Gastroesophageal sphincter (tissue), 4 donors: Measurements from ENCODE around the gene KCNH1. TPM values are rescaled to one million over a fixed set of nuclear protein-coding genes. Genes with fewer than 3 reads are reported as not detected.

Experiments used
- ATAC-seq: fragments of 150-250 bp; one replicate; pipeline ENCODE4 v1.9.1; 2016; ENCODE audit warnings: mild to moderate bottlenecking, moderate library complexity
- H3K27ac ChIP-seq, 4 donors: fragments of 200-600 bp; sonication (generic) in 3 of 4; 1 replicate in 3 of 4; 2 replicates in 1 of 4; pipeline ENCODE4 v1.5.1; 2016 to 2019
- H3K27me3 ChIP-seq: fragments of 200-600 bp; sonication (generic); one replicate; pipeline ENCODE4 v1.5.1; 2019
- H3K36me3 ChIP-seq, 2 donors: fragments of 200-600 bp; sonication (generic); one replicate each; pipeline ENCODE4 v1.5.1; 2019; ENCODE audit warnings: control low read depth in 1 of 2
- H3K4me1 ChIP-seq, 3 donors: fragments of 200-600 bp; sonication (generic); 1 replicate in 2 of 3; 2 replicates in 1 of 3; pipeline ENCODE4 v1.5.1; 2016 to 2019; ENCODE audit warnings: control low read depth in 2 of 3
- H3K4me3 ChIP-seq, 2 donors: fragments of 200-600 bp; sonication (generic); one replicate each; pipeline ENCODE4 v1.5.1; 2019; ENCODE audit warnings: mild to moderate bottlenecking in 1 of 2, moderate library complexity in 1 of 2
- H3K9me3 ChIP-seq, 3 donors: fragments of 200-600 bp; sonication (generic); one replicate each; pipeline ENCODE4 v1.5.1; 2017 to 2019; ENCODE audit warnings: control low read depth in 2 of 3
- CTCF ChIP-seq, 4 experiments: fragments of 200-600 bp in 2 of 4; fragments of 450-650 bp in 2 of 4; sonication (generic) in 1 of 4; IDR thresholded peaks; one replicate each; pipeline ENCODE4 v1.5.1; 2017 to 2019; ENCODE audit warnings: antibody characterized with exemption in 4 of 4, mild to moderate bottlenecking in 2 of 4, moderate library complexity in 2 of 4
- EP300 ChIP-seq: sonication (generic); formaldehyde crosslinking; IDR thresholded peaks from one replicate; pipeline ENCODE4 v1.6.1; 2017; ENCODE audit warnings: antibody characterized with exemption, mild to moderate bottlenecking
- POLR2A ChIP-seq, 2 donors: fragments of 450-650 bp; IDR thresholded peaks; one replicate each; pipeline ENCODE4 v1.6.1; 2017; ENCODE audit warnings: antibody characterized with exemption in 2 of 2, mild to moderate bottlenecking in 2 of 2, moderate library complexity in 1 of 2
- POLR2AphosphoS5 ChIP-seq: sonication (generic); formaldehyde crosslinking; IDR thresholded peaks from one replicate; pipeline ENCODE4 v1.6.1; 2017; ENCODE audit warnings: antibody characterized with exemption
- WGBS, 2 donors: methylation state at CpG; one replicate each; pipeline ENCODE4 v1.1.5; 2018; ENCODE audit warnings: low coverage in 1 of 2; 5-methylcytosine and 5-hydroxymethylcytosine counted together
- total RNA-seq, 4 donors: library from RNA; depleted of rRNA; stranded (reverse); fragments of >200 nt; gene quantifications; one replicate each; pipeline ENCODE4 v1.1.0, GENCODE V29; 2016

Gene KCNH1
- total RNA-seq, 4 donors from 2014 or later, result 0.15 to 2.3 (median 1.2) TPM

GRCh38 chr1:210777914-210778313, 356.0 kb downstream of the KCNH1 start:
- Histone ChIP-seq H3K36me3 (no peaks in the 10 kb centered on the region), H3K9me3 (no peaks in the 10 kb centered on the region), H3K27ac (no peak overlapping the region), H3K4me3 (no peak overlapping the region), H3K4me1 (peaks cover 0 to 11% (median 0%) of the 10 kb centered on the region in 3 donors), H3K27me3 (no peaks in the 10 kb centered on the region)
- ATAC-seq, result no peak
- TF ChIP-seq POLR2A (IDR thresholded peaks at IDR 0.05), result no peak
- no peak for TF ChIP-seq POLR2AphosphoS5
- no peak for TF ChIP-seq CTCF (IDR thresholded peaks at IDR 0.05)
- no peak for TF ChIP-seq EP300
- WGBS, 2 donors, result 86 to 100% methylated on average over 1 of the region's 2 CpGs

GRCh38 chr1:210776712-210777111, 357.2 kb downstream of the KCNH1 start:
- no peak for TF ChIP-seq POLR2A (IDR thresholded peaks at IDR 0.05)
- TF ChIP-seq EP300, result no peak
- TF ChIP-seq POLR2AphosphoS5, result no peak
- TF ChIP-seq CTCF (IDR thresholded peaks at IDR 0.05), result no peak
- Histone ChIP-seq H3K4me3 (no peak overlapping the region), H3K9me3 (no peaks in the 10 kb centered on the region), H3K27me3 (no peaks in the 10 kb centered on the region), H3K36me3 (no peaks in the 10 kb centered on the region), H3K27ac (no peak overlapping the region), H3K4me1 (peaks cover 0 to 11% (median 0%) of the 10 kb centered on the region in 3 donors)
- ATAC-seq, result no peak
- WGBS, 2 donors, result 59 to 75% methylated on average over 1 to 3 of the region's 3 CpGs

DNA sequence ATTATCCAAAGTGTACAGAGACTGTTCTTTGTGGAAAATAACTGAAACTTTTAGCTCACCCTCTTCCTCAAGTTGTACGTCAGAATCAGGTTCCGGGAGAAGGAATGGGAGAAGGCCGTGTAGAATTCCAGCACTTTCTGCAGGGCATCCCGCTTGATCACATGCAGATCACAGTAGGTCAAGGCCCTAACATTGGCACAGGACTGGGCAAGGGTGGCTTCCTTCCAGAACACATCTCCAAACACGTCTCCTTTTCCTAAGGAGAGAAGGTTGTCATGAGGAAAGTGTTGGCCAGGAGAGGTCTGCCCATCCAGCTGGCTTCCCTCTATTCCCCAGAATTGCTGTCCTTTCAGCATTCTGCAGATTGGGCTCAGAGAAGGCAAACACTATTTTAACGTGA, 358.7 kb downstream of the KCNH1 start:
- Histone ChIP-seq H3K27ac (no peak overlapping the region), H3K27me3 (no peaks in the 10 kb centered on the region), H3K4me3 (no peak overlapping the region), H3K36me3 (no peaks in the 10 kb centered on the region), H3K4me1 (peaks cover 0 to 11% (median 0%) of the 10 kb centered on the region in 3 donors), H3K9me3 (no peaks in the 10 kb centered on the region)
- TF ChIP-seq POLR2A (IDR thresholded peaks at IDR 0.05), result no peak
- no peak for TF ChIP-seq CTCF (IDR thresholded peaks at IDR 0.05)
- TF ChIP-seq EP300, result no peak
- TF ChIP-seq POLR2AphosphoS5, result no peak
- 67 to 84% methylated on average over 5 to 6 of the region's 6 CpGs for WGBS, 2 donors
- ATAC-seq, result no peak

- no peak for ATAC-seq
- Histone ChIP-seq H3K9me3 (no peaks in the 10 kb centered on the region), H3K27me3 (no peaks in the 10 kb centered on the region), H3K27ac (no peak overlapping the region), H3K4me3 (no peak overlapping the region), H3K36me3 (no peaks in the 10 kb centered on the region), H3K4me1 (no peaks in the 10 kb centered on the region)
- 70 to 74% methylated on average over 2 of the region's 2 CpGs for WGBS, 2 donors
- TF ChIP-seq POLR2AphosphoS5, result no peak
- no peak for TF ChIP-seq POLR2A (IDR thresholded peaks at IDR 0.05)
- TF ChIP-seq CTCF (IDR thresholded peaks at IDR 0.05), result no peak
- TF ChIP-seq EP300, result no peak
These were observed 360.5 kb downstream of the KCNH1 start for GRCh38 chr1:210773450-210773849.

- no peaks in the 10 kb centered on the region for H3K36me3 ChIP-seq
- TF ChIP-seq EP300 (no peak), CTCF (IDR thresholded peaks at IDR 0.05) (no peak), POLR2AphosphoS5 (no peak), POLR2A (IDR thresholded peaks at IDR 0.05) (no peak)
- no peaks in the 10 kb centered on the region for H3K9me3 ChIP-seq
- WGBS, 2 donors, result 85 to 92% methylated on average over 4 to 5 of the region's 5 CpGs
- no peak overlapping the region for H3K27ac ChIP-seq
- no peaks in the 10 kb centered on the region for H3K4me1 ChIP-seq
- ATAC-seq, result no peak
- no peaks in the 10 kb centered on the region for H3K27me3 ChIP-seq
- no peak overlapping the region for H3K4me3 ChIP-seq
These were observed 362.8 kb downstream of the KCNH1 start for GRCh38 chr1:210771131-210771530.
